MM.1S (cell line): ENCODE measurements around the gene MET.
"Not testable (repeated sequence)": the region's sequence is repeated elsewhere in the genome, so short reads cannot be mapped to it uniquely, and the experiment has no call there.

Source experiments
- EZH2 ChIP-seq: fragments of 300-600 bp; sonication (generic); optimal IDR thresholded peaks from 2 replicates; pipeline ENCODE3; 2017; ENCODE audit warnings: low read depth, mild to moderate bottlenecking, antibody characterized with exemption, low read length, mixed read lengths
- TF ChIP-seq, protein P1 (sequence below): fragments of 300-600 bp; sonication (generic); IDR thresholded peaks from 2 replicates; pipeline ENCODE4 v1.5.1; 2016; ENCODE audit warnings: antibody characterized with exemption, low read length, mixed read lengths

DNA sequence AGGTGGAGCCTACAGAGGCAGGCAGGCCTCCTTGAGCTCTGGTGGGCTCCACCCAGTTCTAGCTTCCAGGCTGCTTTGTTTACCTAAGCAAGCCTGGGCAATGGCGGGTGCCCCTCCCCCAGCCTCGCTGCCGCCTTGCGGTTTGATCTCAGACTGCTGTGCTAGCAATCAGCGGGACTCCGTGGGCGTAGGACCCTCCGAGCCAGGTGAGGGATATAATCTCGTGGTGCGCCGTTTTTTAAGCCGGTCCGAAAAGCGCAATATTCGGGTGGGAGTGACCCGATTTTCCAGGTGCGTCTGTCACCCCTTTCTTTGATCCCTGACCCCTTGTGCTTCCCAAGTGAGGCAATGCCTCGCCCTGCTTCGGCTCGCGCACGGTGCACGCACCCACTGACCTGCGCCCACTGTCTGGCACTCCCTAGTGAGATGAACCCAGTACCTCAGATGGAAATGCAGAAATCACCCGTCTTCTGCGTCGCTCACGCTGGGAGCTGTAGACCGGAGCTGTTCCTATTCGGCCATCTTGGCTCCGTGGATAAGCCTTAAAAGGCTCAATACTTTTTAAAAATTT is 52.0 kb downstream of the MET start:
- TF ChIP-seq, protein P1, sequence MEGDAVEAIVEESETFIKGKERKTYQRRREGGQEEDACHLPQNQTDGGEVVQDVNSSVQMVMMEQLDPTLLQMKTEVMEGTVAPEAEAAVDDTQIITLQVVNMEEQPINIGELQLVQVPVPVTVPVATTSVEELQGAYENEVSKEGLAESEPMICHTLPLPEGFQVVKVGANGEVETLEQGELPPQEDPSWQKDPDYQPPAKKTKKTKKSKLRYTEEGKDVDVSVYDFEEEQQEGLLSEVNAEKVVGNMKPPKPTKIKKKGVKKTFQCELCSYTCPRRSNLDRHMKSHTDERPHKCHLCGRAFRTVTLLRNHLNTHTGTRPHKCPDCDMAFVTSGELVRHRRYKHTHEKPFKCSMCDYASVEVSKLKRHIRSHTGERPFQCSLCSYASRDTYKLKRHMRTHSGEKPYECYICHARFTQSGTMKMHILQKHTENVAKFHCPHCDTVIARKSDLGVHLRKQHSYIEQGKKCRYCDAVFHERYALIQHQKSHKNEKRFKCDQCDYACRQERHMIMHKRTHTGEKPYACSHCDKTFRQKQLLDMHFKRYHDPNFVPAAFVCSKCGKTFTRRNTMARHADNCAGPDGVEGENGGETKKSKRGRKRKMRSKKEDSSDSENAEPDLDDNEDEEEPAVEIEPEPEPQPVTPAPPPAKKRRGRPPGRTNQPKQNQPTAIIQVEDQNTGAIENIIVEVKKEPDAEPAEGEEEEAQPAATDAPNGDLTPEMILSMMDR = not testable (repeated sequence)
- not testable (repeated sequence) for TF ChIP-seq EZH2
